ENCODE data around the gene DLST.
A peak's percentile ranks its signal among the peaks of the same experiment; 100 is the strongest.

GRCh38 chr14:74945852-74946658 is 64.3 kb downstream of the DLST start:
- TF ChIP-seq CTCF (IDR thresholded peaks at IDR 0.05) (peak; percentile 92), EZH2 (IDR thresholded peaks at IDR 0.05) (no peak), EZH2phosphoT487 (IDR thresholded peaks at IDR 0.05) (no peak)
